KMS-11 (cell line): ENCODE measurements around the gene ELK4.
A peak's percentile ranks its signal among the peaks of the same experiment; 100 is the strongest.

Experiments used
- H2AFZ ChIP-seq: fragments of 200-600 bp; sonication (generic); 2 replicates; pipeline ENCODE4 v1.6.1; 2016; ENCODE audit warnings: antibody characterized with exemption, mixed run types, low read depth
- H3K27ac ChIP-seq: fragments of 200-600 bp; sonication (generic); 2 replicates; pipeline ENCODE4 v1.6.1; 2016; ENCODE audit warnings: mild to moderate bottlenecking, mixed run types
- H3K27me3 ChIP-seq: fragments of 200-600 bp; sonication (generic); 2 replicates; pipeline ENCODE4 v1.6.1; 2017; ENCODE audit warnings: mild to moderate bottlenecking, low read depth, mixed run types, moderate library complexity; ENCODE audit not compliant: insufficient read depth
- H3K36me3 ChIP-seq: fragments of 200-600 bp; sonication (generic); 2 replicates; pipeline ENCODE4 v1.6.1; 2017; ENCODE audit warnings: mild to moderate bottlenecking, mixed run types; ENCODE audit not compliant: insufficient read depth
- H3K4me1 ChIP-seq: fragments of 200-600 bp; sonication (generic); 2 replicates; pipeline ENCODE4 v1.6.1; 2016; ENCODE audit warnings: mild to moderate bottlenecking, low read depth, mixed run types; ENCODE audit not compliant: poor library complexity, severe bottlenecking
- H3K4me2 ChIP-seq: fragments of 200-600 bp; sonication (generic); 2 replicates; pipeline ENCODE4 v1.7.0; 2016; ENCODE audit warnings: mild to moderate bottlenecking, mixed run types
- H3K4me3 ChIP-seq: fragments of 200-600 bp; sonication (generic); IDR thresholded peaks from 2 replicates; pipeline ENCODE4 v1.6.1; 2017; ENCODE audit warnings: low read depth, low read length, mixed read lengths; ENCODE audit not compliant: insufficient read depth
- H3K79me2 ChIP-seq: fragments of 200-600 bp; sonication (generic); 2 replicates; pipeline ENCODE4 v1.6.1; 2016; ENCODE audit warnings: low read depth, mixed run types; ENCODE audit not compliant: insufficient read depth
- H3K9ac ChIP-seq: fragments of 200-600 bp; sonication (generic); 2 replicates; pipeline ENCODE4 v1.6.1; 2016; ENCODE audit warnings: mild to moderate bottlenecking, mixed run types
- H4K20me1 ChIP-seq: fragments of 200-600 bp; sonication (generic); 2 replicates; pipeline ENCODE4 v1.6.1; 2016; ENCODE audit warnings: mild to moderate bottlenecking, mixed run types; ENCODE audit not compliant: insufficient read depth
- CTCF ChIP-seq: fragments of 200-600 bp; sonication (generic); conservative IDR thresholded peaks from 2 replicates; pipeline ENCODE4 v1.6.1; 2017; ENCODE audit warnings: low read depth, mild to moderate bottlenecking, antibody characterized with exemption, low read length, moderate library complexity, mixed read lengths

ELK4 gene

GRCh38 chr1:205585169-205585834, 46.5 kb downstream of the ELK4 start:
- Histone ChIP-seq H3K9ac (no peak overlapping the region), H3K4me2 (no peak overlapping the region), H2AFZ (no peak overlapping the region), H3K27me3 (no peaks in the 10 kb centered on the region; the same call in 1 of the 2 replicates), H3K4me1 (no peaks in the 10 kb centered on the region), H3K79me2 (no peaks in the 10 kb centered on the region), H4K20me1 (no peaks in the 10 kb centered on the region), H3K4me3 (no peak overlapping the region), H3K36me3 (no peaks in the 10 kb centered on the region), H3K27ac (no peak overlapping the region)
- TF ChIP-seq CTCF = 0 out of 2 replicates have a peak, but pooled peaks have one; percentile 5

GRCh38 chr1:205584732-205585131, 47.1 kb downstream of the ELK4 start:
- Histone ChIP-seq H3K4me2 (no peak overlapping the region), H3K27ac (no peak overlapping the region)

GRCh38 chr1:205583461-205584130, 48.2 kb downstream of the ELK4 start:
- Histone ChIP-seq H3K79me2 (no peaks in the 10 kb centered on the region), H4K20me1 (no peaks in the 10 kb centered on the region), H3K9ac (no peak overlapping the region), H3K4me2 (no peak overlapping the region), H2AFZ (no peak overlapping the region), H3K36me3 (no peaks in the 10 kb centered on the region), H3K4me1 (no peaks in the 10 kb centered on the region), H3K27ac (no peak overlapping the region), H3K4me3 (no peak overlapping the region), H3K27me3 (no peaks in the 10 kb centered on the region; the same call in 1 of the 2 replicates)
- no peak for TF ChIP-seq CTCF

More at GRCh38 chr1:205584732-205585131, 47.1 kb downstream of the ELK4 start:
- peak; percentile 59 for TF ChIP-seq CTCF
- H3K9ac ChIP-seq = no peak overlapping the region
- no peak overlapping the region for H3K4me3 ChIP-seq
- no peaks in the 10 kb centered on the region; the same call in 1 of the 2 replicates for H3K27me3 ChIP-seq
- no peak overlapping the region for H2AFZ ChIP-seq
- H3K79me2 ChIP-seq = no peaks in the 10 kb centered on the region
- no peaks in the 10 kb centered on the region for H3K4me1 ChIP-seq
- no peaks in the 10 kb centered on the region for H3K36me3 ChIP-seq
- H4K20me1 ChIP-seq = no peaks in the 10 kb centered on the region

- no peak overlapping the region for H2AFZ ChIP-seq
- H3K4me2 ChIP-seq = no peak overlapping the region
Measured at GRCh38 chr1:205582471-205583291, 49.1 kb downstream of the ELK4 start.

More at GRCh38 chr1:205582471-205583291, 49.1 kb downstream of the ELK4 start:
- H3K4me3 ChIP-seq = no peak overlapping the region
- H3K4me1 ChIP-seq = no peaks in the 10 kb centered on the region
- H4K20me1 ChIP-seq = no peaks in the 10 kb centered on the region
- H3K27me3 ChIP-seq = peaks cover 6% of the 10 kb centered on the region; the same call in 1 of the 2 replicates
- TF ChIP-seq CTCF = no peak
- no peak overlapping the region for H3K27ac ChIP-seq
- no peaks in the 10 kb centered on the region for H3K79me2 ChIP-seq
- no peak overlapping the region for H3K9ac ChIP-seq
- H3K36me3 ChIP-seq = no peaks in the 10 kb centered on the region
